A673 (cell line): ENCODE results near the gene CAMK1D. TPM values are rescaled to one million over a fixed set of nuclear protein-coding genes. Genes with fewer than 3 reads are reported as not detected.
"Not testable (repeated sequence)": the region's sequence is repeated elsewhere in the genome, so short reads cannot be mapped to it uniquely, and the experiment has no call there.

ENCODE experiments used
- BruUV-seq: library from RNA; stranded (reverse); fragments of 400-500 nt; replicated peaks from 2 replicates; lab custom pipeline; 2021; lab: Mats Ljungman, UMichigan
- CTCF ChIA-PET: fragments of 300-600 bp; sonication (Branson Sonifier 250); formaldehyde crosslinking; loops from one replicate; lab custom pipeline; 2022; ENCODE audit warnings: antibody characterized with exemption; lab: Charles Lee
- POLR2A ChIA-PET: fragments of 300-600 bp; sonication (Branson Sonifier 250); formaldehyde crosslinking; loops from one replicate; lab custom pipeline; 2022; ENCODE audit warnings: antibody characterized with exemption; ENCODE audit not compliant: low non-redundant PET; lab: Charles Lee
- DNase-seq: peaks from one replicate; pipeline ENCODE4 v3.0.0-alpha.2; 2015; ENCODE audit warnings: low spot score
- H3K27ac ChIP-seq: fragments of 200-600 bp; sonication (generic); 2 replicates; pipeline ENCODE4 v1.5.1; 2016; ENCODE audit warnings: mixed run types, low read depth, mild to moderate bottlenecking, mixed read lengths, antibody characterized with exemption, low read length; ENCODE audit not compliant: poor library complexity, severe bottlenecking
- H3K27me3 ChIP-seq: fragments of 200-600 bp; sonication (generic); replicated peaks from 2 replicates; pipeline ENCODE4 v1.6.1; 2017; ENCODE audit warnings: mixed run types, low read depth, mild to moderate bottlenecking, mixed read lengths, antibody characterized with exemption, low read length; ENCODE audit not compliant: insufficient read depth, poor library complexity
- H3K36me3 ChIP-seq: fragments of 200-600 bp; sonication (generic); 2 replicates; pipeline ENCODE4 v1.6.1; 2016; ENCODE audit warnings: mixed run types, mild to moderate bottlenecking, mixed read lengths, antibody characterized with exemption, low read length; ENCODE audit not compliant: insufficient read depth, poor library complexity, severe bottlenecking
- H3K4me1 ChIP-seq: fragments of 200-600 bp; sonication (generic); 2 replicates; pipeline ENCODE4 v1.6.1; 2017; ENCODE audit warnings: mixed run types, mild to moderate bottlenecking, mixed read lengths, antibody characterized with exemption, low read length; ENCODE audit not compliant: insufficient read depth, poor library complexity, severe bottlenecking
- H3K4me3 ChIP-seq: fragments of 200-600 bp; sonication (generic); 2 replicates; pipeline ENCODE4 v1.5.1; 2016; ENCODE audit warnings: low read depth, mixed run types, mild to moderate bottlenecking, mixed read lengths, low read length; ENCODE audit not compliant: poor library complexity, severe bottlenecking
- H3K9me3 ChIP-seq: fragments of 200-600 bp; sonication (generic); 2 replicates; pipeline ENCODE4 v1.6.1; 2016; ENCODE audit warnings: mixed run types, low read depth, mild to moderate bottlenecking, mixed read lengths, antibody characterized with exemption, low read length; ENCODE audit not compliant: poor library complexity, severe bottlenecking
- CTCF ChIP-seq: fragments of 300-800, 200-600 bp; sonication (generic); conservative IDR thresholded peaks from 2 replicates; pipeline ENCODE4 v1.5.1; 2017; ENCODE audit warnings: low read depth, mild to moderate bottlenecking, antibody characterized with exemption, low read length, moderate library complexity, mixed read lengths
- EZH2 ChIP-seq: fragments of 200-600 bp; sonication (generic); IDR thresholded peaks from 2 replicates; pipeline ENCODE4 v1.6.1; 2017; ENCODE audit warnings: borderline replicate concordance, low read depth, mild to moderate bottlenecking, mixed read lengths, antibody characterized with exemption, low read length; ENCODE audit not compliant: poor library complexity, severe bottlenecking
- intact Hi-C: fragments of 100-400 bp; cut with micrococcal nuclease; formaldehyde crosslinking; loops from one replicate; pipeline ENCODE4 v1.10.0; 2022; ENCODE audit not compliant: unreplicated experiment
- total RNA-seq: library from RNA; stranded (reverse); gene quantifications from 2 replicates; pipeline ENCODE4 v1.2.3, GENCODE V29; 2021

Gene CAMK1D
- total RNA-seq, 1 experiment from 2014 or later: 23.7 TPM

GRCh38 chr10:12491491-12491890 lies 142.1 kb downstream of the CAMK1D start:
- CTCF ChIA-PET: no interaction called here
- H3K27ac ChIP-seq: no peak overlapping the region
- no peak for TF ChIP-seq CTCF
- no peak for TF ChIP-seq EZH2
- BruUV-seq: no TSS peak
- peaks cover under 1% of the 10 kb centered on the region for H3K4me1 ChIP-seq
- DNase-seq: no peak
- H3K9me3 ChIP-seq: no peaks in the 10 kb centered on the region
- intact Hi-C loops: no loop called here
- no peak overlapping the region for H3K4me3 ChIP-seq
- H3K27me3 ChIP-seq: no peaks in the 10 kb centered on the region
- POLR2A ChIA-PET: no interaction called here
- H3K36me3 ChIP-seq: no peaks in the 10 kb centered on the region

GRCh38 chr10:12492016-12492415 lies 142.7 kb downstream of the CAMK1D start:
- Histone ChIP-seq H3K27ac (no peak overlapping the region), H3K36me3 (no peaks in the 10 kb centered on the region), H3K4me1 (no peaks in the 10 kb centered on the region), H3K9me3 (no peaks in the 10 kb centered on the region), H3K4me3 (no peak overlapping the region), H3K27me3 (no peaks in the 10 kb centered on the region)
- TF ChIP-seq CTCF (no peak), EZH2 (no peak)
- CTCF ChIA-PET: no interaction called here
- POLR2A ChIA-PET: no interaction called here
- BruUV-seq: no TSS peak
- no peak for DNase-seq
- intact Hi-C loops: no loop called here

DNA sequence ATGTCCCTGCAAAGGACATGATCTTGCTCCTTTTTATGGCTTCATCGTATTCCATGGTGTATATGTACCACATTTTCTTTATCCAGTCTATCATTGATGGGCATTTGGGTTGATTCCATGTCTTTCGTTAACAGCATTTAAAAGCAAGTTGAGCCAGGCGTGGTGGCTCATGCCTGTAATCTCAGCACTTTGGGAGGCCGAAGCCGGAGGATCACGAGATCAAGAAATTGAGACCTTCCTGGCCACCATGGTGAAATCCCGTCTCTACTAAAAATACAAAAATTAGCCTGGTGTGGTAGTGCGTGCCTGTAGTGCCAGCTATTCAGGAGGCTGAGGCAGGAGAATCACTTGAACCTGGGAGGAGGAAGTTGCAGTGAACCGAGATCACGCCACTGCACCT lies 147.7 kb downstream of the CAMK1D start:
- DNase-seq, H3K27ac ChIP-seq, CTCF ChIA-PET, POLR2A ChIA-PET, H3K36me3 ChIP-seq, intact Hi-C loops, H3K27me3 ChIP-seq, BruUV-seq, H3K4me3 ChIP-seq, H3K9me3 ChIP-seq: not testable (repeated sequence)
- H3K4me1 ChIP-seq: peaks cover 30% of the 10 kb centered on the region
